Stromal cell of bone marrow (primary cell): ENCODE data around the gene C2CD2L.
"Not testable (repeated sequence)": the region's sequence is repeated elsewhere in the genome, so short reads cannot be mapped to it uniquely, and the experiment has no call there.

Experiments used
- DNase-seq: peaks from one replicate; pipeline ENCODE4 v3.0.0-alpha.2; 2012; ENCODE audit warnings: low read depth

The C2CD2L gene

GRCh38 chr11:119093942-119094815 is 13.0 kb upstream of the C2CD2L start:
- peak; percentile 12 for DNase-seq

- DNase-seq, result peak; percentile 59
Measured at GRCh38 chr11:119094816-119095065, 12.4 kb upstream of the C2CD2L start.

DNA sequence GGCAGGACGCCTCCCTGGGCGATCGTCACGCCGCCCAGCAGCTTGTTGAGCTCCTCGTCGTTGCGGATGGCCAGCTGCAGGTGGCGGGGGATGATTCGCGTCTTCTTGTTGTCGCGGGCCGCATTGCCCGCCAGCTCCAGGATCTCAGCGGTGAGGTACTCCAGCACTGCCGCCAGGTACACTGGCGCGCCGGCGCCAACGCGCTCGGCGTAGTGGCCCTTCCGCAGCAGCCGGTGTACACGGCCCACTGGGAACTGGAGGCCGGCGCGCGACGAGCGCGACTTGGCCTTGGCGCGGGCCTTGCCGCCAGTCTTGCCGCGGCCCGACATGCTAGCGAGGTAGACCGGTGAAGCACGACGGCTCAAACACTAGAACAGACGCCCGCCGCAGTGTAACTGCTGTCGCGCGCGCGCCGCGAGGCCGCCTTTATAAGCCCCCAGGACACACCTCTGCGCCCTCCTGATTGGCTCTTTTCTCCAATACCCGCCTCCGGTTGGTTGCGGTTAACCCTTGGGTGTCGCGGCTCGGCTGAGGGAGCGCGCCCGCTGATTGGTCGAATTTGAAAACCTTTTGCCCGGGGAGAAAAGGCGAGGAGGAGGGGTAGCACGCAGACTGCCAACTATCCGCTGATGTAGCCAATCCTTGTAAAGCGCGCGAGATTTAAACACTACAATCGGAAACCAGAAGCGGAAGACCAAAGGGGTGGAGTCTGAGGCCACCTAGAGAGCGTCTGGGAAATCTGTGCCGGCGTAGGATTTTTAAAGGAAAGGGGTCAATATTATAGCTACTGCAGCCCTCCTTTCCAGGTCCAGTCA is 11.9 kb upstream of the C2CD2L start:
- peak; percentile 99 for DNase-seq

- DNase-seq, result no peak
Measured at GRCh38 chr11:119099711-119100110, 7.4 kb upstream of the C2CD2L start.

DNA sequence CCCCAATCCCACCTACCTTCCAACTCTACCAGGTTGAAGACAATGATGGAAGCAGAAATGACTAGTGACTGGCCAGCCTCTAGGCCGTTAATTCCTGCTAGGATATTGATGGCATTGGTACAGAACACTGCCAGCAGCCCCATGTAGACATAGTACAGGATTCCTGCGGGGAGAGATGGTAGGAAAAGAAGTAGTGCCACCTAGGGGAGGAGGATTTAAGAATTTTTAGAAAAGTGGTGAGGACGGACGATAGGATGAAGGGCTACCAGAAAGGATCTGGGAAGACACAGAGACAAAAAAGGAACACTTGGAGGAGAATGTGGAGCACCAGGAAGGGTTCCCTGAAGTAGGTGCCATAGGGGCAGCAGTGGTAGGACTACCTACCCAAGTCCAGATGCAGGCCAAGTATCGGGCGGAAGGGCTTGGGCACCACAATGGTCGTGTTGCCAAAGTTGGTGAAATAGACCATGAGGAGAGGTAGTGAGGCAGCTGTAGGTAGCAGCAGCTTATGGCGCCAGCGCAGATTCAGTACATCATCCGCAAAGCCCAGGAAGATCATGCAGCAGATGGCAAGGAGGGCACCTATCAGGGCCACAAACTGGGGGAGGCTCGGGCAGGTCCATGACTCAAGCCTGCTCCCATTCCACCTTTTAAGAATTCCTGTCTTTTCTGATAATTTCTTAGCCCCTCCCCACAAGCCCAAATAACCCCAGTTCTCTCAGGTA is 6.7 kb upstream of the C2CD2L start:
- DNase-seq, result peak; percentile 26

DNA sequence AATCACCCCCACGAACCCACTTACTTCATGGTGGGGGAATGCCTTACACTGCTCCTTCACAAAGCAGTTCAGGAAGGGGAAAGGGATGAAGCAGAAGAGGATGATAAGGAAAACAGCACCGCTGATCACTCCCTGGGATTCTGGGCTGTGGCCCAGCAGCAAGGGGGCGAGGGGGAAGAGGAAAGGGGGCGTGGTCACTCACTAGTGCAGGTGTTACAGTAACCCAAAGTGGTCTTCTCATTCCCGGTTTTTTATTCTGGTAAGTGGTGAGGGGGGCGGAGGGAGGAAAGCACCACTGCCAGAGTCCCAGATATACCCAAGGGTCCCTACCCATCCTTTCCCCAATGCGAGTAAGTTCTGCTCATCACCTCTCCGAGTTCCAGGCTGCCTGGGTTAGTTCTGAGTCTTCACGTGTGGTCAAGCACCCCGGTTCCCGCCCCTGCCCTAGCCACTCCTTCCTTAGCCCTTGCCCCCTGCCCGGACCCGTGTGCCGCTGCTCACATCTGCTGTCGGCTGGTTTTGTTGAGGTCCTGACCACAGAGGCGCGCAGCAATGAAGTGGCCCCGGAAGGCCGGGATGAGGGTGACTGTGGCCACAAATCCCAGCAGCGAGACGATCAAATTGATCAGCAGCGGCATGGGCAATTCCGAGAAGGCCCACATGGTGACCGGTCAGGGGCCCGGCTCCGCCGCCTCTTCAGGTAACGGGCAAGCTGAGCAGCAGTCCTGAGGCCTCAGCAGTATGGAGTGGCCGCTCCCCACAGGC is 6.0 kb upstream of the C2CD2L start:
- no peak for DNase-seq

DNA sequence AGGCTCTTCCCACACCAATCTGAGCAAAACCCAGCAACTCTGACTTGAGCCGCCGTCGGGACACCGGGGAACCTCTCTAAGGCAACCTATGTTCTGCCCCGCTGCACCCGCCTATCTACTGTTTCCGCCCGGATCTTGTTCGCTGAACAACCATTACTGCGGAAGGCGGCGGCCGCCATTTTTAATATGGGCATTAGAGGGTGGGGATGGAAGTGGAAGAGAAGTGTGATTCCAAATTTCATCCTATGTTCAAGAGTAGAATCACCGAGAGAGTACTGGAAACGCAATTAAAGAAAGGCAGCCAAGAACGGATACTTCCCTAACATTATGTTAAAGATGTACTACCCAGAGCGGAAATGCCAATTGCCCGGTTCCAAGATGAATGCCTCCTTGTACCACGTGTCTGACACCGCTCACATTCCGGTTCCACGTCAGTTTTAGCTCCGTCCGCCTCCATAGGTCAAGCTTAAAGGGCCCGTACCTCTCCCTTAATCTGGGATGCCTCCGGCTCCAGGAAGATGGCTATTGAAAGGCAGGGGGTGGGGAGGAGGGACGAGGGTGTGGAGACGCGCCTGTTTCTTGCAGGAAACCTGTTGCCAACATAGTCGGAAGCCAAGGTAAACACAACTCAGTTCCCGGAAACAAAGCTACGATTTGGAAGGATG is 5.3 kb upstream of the C2CD2L start, which contains the start of gene DPAGT1:
Gene DPAGT1, minus strand, starts transcription at position 95 of the 665 bp plus-strand sequence. CDS start 198 bp downstream, outside the sequence.
- peak; percentile 96 for DNase-seq

DNA sequence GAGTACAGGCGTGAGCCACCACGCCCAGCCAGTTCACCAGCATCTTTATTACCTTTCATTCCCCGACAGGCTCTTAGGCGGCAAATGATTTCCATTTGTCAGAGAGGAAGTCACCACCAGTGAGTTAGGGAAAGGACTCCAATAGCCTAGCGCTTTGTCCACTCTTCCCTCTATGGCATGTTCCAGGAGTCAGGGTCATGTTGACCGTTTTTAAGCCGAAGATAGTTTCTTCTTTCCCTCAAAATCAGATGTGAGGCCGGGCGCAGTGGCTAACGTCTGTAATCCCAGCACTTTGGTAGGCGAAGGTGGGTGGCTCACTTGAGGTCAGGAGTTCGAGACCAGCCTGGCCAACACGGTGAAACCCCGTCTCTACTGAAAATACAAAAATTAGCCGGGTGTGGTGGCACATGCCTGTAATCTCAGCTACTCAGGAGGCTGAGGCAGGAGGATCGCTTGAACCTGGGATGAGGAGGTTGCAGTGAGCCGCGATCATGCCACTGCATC is 3.9 kb upstream of the C2CD2L start:
- not testable (repeated sequence) for DNase-seq

DNA sequence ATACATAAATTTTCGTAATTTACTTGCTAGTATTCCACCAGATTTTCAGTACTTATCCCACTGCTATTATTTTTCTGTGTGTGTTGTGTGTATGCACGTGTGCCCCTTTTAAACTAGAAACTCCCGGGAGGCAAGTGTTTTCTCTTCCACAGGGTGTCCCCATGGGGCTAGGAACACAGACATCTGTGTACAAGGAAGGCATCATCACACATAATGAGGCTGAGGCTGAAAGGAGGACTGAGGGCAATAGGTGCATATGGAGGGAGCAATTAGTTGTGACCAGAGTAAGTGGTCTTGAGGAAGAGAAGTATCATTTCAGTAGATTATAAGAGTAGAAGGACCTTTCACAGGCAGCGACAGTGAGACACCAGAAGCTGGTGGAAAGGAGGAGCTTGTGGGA is 3.4 kb upstream of the C2CD2L start:
- DNase-seq, result no peak

DNA sequence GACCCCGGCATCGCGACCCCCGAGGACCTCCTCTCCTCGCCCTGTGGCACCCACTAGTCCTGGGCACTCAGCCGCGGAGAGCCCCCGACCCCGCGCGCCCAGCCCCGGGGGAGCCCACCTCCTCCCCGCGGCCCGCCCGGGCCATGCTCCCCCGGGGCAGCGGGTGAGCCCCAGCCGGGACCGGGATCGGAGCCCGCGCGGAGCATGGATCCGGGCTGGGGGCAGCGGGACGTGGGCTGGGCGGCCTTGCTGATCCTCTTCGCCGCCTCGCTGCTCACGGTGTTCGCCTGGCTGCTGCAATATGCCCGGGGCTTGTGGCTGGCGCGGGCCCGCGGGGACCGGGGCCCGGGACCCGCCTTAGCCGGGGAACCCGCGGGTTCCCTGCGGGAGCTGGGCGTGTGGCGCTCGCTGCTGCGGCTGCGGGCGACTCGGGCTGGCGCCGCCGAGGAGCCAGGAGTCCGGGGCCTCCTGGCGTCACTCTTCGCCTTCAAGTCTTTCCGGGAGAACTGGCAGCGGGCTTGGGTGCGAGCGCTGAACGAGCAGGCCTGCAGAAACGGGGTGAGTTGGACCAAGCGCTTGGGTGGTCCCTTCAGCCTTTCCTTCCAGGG is 498 bp downstream of the C2CD2L start:
- DNase-seq, result no peak

DNA sequence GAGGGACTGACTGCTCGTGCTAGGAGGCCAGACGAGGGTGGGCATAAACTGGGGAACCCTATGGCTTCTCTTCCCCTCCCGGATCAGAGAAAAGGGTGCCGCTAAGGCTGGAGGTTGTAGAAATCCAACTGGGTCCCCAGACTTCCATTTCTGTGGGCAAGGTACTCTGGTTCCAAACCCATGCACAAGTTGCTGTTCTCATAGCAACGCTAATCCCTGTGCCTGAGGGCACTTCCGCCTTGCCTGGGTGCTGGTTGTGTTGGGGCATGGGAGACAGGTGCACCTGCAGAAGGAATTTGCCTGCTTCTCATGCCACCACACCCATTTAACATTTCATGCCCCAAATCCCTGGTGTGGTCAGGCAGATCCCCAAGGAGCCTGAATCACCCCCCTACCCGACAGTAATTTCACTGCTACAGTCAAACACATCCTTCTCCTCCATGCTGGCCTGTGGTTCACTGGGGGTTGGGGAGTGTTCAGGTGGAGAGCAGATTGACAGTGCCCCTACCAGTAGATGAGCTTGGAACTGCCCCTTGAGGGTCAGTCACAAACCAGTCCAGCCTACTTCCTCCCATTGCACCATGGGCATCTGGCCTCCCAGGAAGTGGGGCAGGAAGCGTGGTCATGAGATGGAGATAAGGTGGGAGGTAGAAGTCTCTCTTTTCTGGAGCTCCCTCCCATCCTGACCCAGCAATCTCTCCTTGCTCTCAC is 1.2 kb downstream of the C2CD2L start:
- no peak for DNase-seq

GRCh38 chr11:119108857-119109221 is 1.7 kb downstream of the C2CD2L start:
- no peak for DNase-seq

- DNase-seq, result no peak
Measured at GRCh38 chr11:119109843-119110242, 2.7 kb downstream of the C2CD2L start.

DNA sequence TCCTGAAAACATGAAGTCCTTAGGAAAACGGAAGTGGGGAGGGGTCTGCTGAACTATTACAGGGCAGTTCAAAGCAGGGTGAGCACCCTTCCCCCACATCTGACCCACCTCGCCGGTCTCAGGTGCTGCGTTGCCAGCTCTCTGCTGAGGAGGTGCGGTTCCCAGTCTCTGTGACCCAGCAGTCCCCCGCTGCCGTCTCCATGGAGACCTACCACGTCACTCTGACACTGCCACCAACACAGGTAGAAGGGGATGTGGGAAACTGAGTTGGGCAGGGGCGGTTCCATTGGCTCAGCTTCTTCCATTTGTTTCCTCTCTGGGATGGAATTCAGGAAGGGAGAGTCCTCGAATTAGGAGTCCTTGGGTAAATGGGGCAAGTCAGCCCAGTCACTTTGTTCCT is 3.3 kb downstream of the C2CD2L start:
- DNase-seq, result no peak

- DNase-seq, result no peak
Measured at GRCh38 chr11:119111361-119111925, 4.3 kb downstream of the C2CD2L start.

DNA sequence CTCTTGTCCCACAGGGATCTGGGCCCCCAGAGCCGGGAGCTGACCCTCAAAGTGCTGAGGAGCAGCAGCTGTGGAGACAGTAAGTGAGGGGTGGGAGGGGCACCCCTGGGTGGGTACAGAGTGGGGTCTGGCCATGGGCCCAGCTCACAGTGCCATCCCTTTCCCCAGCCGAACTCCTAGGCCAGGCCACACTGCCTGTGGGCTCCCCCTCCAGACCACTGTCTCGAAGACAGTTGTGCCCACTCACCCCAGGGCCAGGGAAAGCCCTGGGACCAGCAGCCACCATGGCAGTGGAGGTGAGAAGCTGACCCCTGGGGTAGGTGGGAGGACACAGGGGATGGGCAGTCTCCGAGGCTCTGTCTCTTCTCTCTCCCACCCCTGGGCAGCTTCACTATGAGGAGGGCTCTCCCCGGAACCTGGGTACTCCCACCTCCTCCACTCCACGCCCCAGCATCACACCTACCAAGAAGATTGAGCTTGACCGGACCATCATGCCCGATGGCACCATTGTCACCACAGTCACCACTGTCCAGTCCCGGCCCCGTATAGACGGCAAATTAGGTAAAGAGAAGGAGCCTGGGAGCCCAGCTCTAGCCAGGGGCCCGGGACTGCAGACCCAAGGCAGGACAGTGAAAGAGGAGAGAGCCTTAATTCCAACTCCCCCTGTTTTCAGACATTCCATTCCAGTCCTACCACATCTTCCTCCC is 5.3 kb downstream of the C2CD2L start:
- DNase-seq, result no peak

DNA sequence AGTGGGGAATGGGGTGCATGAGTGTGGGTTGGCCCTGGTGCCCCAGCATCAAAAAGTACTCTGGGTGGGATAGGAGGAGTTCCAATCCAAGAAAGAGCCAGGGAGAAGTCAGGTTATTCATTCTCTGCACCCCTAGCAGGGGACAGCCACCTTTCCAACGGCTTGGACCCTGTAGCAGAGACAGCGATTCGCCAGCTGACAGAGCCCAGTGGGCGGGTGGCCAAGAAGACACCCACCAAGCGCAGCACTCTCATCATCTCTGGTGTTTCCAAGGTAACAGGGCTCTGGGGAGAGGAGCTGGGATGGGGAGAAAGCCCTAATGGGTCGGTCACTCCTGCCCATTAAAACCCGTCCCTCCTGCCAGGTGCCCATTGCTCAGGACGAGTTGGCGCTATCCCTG is 6.6 kb downstream of the C2CD2L start:
- no peak for DNase-seq

GRCh38 chr11:119114351-119114750 is 7.2 kb downstream of the C2CD2L start:
- no peak for DNase-seq
